ENCODE data around the gene CHD6.
"Not testable (repeated sequence)": the region's sequence is repeated elsewhere in the genome, so short reads cannot be mapped to it uniquely, and the experiment has no call there.

The CHD6 gene

GRCh38 chr20:41538810-41539596, 79.2 kb downstream of the CHD6 start:
- no peak for DNase-seq (ENCODE audit: low spot score)

DNA sequence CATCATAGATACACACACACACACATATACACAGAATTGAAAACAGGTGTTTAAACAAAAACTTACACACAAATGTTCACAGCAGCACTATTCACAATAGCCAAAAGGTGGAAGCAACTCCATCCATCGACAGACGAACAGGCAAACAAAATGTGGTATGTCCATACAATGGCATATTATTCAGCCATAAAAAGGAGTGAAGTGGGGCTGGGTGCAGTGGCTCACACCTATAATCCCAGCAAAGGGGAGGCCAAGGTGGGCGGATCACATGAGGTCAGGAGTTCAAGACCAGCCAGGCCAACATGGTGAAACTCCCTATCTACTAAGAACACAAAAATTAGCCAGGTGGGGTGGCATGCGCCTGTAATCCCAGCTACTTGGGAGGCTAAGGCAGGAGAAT, 80.3 kb downstream of the CHD6 start:
- DNase-seq (ENCODE audit: low spot score): no peak

- not testable (repeated sequence) for DNase-seq (ENCODE audit: low spot score)
Measured at GRCh38 chr20:41535551-41535950, 82.6 kb downstream of the CHD6 start.

- no peak for DNase-seq (ENCODE audit: low spot score)
Measured at GRCh38 chr20:41534842-41535241, 83.3 kb downstream of the CHD6 start.

DNA sequence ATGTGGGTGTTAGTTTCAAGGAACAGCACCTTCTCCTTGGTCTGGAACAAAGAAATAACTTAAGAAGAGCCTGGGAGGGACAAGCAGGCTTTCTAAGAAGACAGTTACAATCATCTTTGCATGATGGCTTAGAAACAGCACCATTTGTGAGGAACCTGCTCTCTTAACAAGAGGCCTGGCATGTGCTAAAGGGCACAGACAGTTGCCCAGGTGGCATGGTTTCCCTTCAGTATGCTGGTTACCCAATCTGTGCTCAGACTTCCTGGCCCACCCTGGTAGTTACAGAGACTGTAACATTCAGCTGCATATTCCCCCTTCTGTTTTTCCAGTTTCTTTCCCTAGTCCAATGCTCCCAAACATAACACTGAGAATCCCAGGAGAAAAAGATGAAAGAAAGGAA, 84.0 kb downstream of the CHD6 start:
- DNase-seq (ENCODE audit: low spot score): no peak

- no peak for DNase-seq (ENCODE audit: low spot score)
Measured at GRCh38 chr20:41533537-41534136, 84.5 kb downstream of the CHD6 start.

DNA sequence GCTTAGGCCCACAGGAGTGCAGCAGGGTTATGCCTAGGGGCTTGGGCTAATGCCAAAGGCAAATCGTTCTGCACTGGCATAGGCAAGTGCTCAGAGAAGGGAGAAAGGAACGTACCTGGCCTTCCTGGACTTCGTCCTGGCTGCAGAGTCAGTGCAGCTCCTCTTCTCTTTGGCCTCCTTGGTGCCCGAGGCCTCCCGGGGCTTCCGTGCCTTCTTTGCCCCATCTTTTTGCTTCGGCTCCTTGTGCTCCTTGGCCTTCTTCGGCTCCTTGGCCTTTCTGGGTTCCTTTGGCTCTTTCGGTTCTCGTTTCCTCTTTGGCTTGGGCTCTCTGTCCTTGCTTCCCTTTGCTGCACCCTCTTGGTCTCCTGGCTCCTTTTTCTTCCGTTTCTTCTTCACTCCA, 85.2 kb downstream of the CHD6 start:
- no peak for DNase-seq (ENCODE audit: low spot score)

GRCh38 chr20:41531518-41532275, 86.5 kb downstream of the CHD6 start:
- no peak for DNase-seq (ENCODE audit: low spot score)

- DNase-seq (ENCODE audit: low spot score): no peak
Measured at GRCh38 chr20:41530923-41531322, 87.3 kb downstream of the CHD6 start.

DNA sequence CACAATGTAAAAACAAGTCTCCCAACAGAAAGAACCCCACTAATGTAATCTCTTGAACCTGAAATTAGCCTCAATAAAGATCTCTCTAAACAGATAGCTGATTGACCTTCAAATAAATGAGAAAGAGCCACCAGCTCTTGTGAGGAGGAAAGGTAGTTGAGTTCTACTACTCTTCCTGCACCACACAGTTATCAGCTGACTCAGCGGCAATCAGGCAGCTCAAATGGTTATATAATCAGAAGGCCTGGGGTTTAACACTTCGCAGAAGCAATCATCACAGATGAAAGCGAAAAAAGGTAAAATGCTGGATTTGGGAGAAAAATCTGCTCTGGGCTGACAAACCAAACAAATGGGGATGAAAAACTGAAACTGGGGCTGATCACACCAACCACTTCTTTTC, 91.8 kb downstream of the CHD6 start:
- DNase-seq (ENCODE audit: low spot score): no peak

- no peak for DNase-seq (ENCODE audit: low spot score)
Measured at GRCh38 chr20:41524980-41525613, 93.1 kb downstream of the CHD6 start.

- no peak for DNase-seq (ENCODE audit: low spot score)
Measured at GRCh38 chr20:41523857-41524256, 94.3 kb downstream of the CHD6 start.

DNA sequence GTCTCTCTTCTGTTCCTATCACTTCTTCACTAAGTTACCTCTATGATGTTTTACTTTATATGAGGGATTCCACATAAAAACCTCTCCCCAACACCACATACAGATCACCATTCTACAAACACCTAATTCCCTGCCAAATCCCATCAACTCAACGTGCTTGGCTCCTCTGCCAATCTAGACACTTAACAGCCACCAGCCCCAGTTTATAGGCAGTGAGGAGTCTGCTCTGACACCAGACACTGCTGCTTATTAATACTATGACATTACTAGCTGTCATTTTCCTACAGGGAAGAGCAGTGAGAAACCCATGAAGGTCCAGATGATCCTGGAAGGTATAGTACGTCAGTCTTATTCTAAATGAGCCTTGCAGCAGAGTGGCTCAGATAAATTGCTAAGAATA, 104.3 kb downstream of the CHD6 start:
- no peak for DNase-seq (ENCODE audit: low spot score)

DNA sequence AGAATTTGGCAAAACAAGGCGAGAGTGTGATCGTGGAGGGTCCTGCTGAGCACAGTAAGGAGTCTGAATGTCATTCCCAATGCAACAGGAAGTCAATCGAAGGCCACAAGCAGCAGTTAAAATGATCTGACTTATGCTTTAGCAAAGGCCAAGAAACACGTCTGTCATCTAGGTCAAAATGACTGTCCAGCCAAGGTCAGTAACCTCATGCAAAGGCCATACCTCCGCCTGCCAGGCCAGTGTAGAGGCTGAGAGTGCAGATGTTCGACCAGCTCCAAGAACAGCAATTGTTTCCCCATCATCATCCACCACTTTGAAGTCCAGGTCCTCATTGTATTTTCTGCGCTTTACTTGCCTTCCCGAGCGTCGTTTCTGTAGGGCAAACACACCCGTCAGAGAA, 105.6 kb downstream of the CHD6 start:
- no peak for DNase-seq (ENCODE audit: low spot score)

GRCh38 chr20:41510847-41511450, 107.2 kb downstream of the CHD6 start:
- no peak for DNase-seq (ENCODE audit: low spot score)

GRCh38 chr20:41510224-41510623, 108.0 kb downstream of the CHD6 start:
- DNase-seq (ENCODE audit: low spot score): no peak

DNA sequence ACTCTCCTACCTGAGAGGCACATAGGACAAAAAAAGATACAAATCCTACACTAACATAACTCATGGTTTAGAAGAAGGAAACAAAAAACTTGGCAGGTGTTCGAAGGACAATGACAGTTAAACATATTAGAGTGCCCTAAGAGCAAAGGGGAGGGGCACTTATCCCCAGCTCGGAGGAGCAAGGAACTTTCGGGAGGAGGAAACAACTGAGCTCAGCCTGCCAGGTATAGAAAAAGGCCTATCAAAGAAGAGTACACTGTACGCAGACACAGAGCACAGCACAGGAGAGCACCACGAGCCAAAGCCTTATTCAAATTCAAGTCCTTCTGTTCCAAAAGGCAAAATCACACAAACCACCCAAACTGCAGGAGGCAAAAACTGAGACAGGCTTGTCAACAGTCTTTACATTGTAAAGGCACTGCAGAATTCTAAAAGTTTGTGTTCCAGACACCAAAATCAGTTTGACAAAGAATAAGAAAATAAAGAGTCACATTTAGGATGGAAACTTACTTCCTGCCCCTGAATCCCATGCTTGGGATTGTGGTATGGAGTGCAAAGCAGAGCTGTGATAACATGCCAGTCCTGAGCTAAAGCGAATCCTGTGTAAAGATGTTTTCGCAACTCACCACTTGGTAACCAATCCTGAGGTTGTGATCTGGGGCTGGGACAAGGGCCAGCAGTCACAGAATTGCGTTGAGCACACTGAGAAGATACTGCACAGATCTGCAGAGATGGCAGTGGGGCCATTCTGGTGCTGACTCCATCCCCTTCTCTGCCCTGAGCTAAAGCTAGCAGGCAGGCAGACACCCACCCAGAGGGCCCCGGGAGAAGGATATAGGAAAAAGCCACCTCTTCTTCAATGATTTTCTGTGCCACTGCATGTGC, 108.6 kb downstream of the CHD6 start:
- no peak for DNase-seq (ENCODE audit: low spot score)

- DNase-seq (ENCODE audit: low spot score): no peak
Measured at GRCh38 chr20:41508335-41508734, 109.8 kb downstream of the CHD6 start.

- DNase-seq (ENCODE audit: low spot score): no peak
Measured at GRCh38 chr20:41507851-41508250, 110.3 kb downstream of the CHD6 start.

DNA sequence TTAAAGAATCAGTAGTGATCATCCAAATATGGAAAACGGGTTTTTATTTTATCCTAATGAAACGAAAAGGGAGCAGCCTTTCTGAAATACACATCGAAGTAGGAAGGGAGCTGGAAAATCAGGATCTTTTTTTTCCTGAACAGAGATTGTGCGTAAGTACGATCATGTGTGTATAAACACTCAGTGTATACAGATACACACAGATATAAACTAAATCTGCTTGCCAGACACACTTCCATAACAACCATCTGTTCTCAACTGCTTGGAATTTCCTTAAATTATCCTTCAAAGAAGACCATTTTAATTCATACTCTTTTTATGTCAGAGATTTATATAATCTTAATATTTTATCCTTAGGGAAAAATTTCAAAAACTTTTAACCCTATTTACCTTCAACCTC, 110.7 kb downstream of the CHD6 start:
- DNase-seq (ENCODE audit: low spot score): no peak

All from left forelimb (tissue), 1 donor.